ENCODE measurements around the gene CSF1. TPM values are rescaled to one million over a fixed set of nuclear protein-coding genes. Genes with fewer than 3 reads are reported as not detected.

CSF1 gene
- total and polyA plus RNA-seq, 2 of the 13 experiments (the other 11 are each of a cell fraction or from before 2014, with no cell fraction given): 4.6 to 13.3 TPM

DNA sequence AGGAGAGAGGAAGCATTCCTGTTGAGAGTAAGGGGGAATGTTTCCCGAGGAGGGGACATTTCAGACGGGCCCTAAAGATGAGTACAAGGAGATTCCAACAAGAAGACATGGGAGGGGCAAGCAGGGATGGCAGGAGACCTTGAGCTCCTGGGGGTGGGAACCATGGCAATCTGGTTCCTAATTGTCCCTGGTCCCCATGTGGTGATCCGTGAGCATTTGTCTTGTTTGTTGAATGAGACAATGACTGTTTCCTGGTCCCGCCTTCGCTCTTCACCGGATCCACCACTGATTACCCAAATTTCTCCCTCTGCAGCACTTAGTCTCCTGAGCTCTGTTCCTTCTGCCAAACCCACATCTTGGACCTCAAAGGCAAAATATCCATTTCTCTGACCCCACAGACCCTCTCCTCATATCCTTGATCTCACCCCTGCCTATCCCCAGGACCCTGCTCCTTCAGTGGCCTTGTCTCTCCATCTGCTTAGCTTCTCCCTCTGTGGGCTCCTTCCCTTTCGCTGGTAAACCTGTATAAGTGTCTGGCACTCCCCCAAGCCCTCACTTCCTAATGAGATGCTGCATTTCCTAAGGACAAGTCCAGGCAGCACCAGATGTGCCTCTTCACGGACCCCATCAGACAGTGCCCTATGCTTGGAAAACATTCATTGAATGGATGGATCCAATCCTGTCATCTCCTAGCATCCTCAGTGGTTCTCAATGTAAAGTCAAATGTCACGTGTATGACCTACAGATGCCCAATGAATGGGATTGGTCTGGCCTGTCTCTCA, 8.3 kb upstream of the CSF1 start:
- intact Hi-C loops (cut with micrococcal nuclease; ENCODE audit: unreplicated experiment): no loop called here
- BruUV-seq (replicated peaks): no TSS peak
- CTCF ChIA-PET (ENCODE audit: low intra/inter-chr PET ratio, low total read pairs): no interaction called here

DNA sequence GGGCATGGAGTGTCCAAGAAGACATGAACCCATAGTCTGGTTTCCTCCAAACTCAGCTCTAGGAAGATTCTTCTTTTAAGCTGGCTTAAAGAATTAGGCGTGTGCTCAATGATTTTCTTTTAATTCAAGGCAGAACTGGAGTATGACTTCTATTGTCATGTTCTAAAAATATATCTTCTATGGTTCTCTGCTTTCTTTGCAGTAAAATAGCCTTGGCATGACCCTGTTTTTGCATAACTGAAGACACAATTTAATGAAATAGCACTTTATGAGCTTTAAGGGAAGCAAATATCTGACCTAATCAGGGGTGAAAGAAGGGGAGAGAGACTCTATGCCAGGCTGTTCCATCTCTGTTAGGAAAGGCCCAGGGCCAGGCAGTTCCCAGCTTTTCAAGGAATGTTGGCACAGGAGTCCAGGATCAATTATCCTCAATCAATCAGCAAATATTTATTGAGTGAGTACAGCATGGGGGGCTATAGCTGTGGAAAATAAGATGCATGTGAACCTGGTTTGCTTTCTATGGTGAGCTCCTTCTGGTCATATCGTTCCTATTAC, 7.2 kb upstream of the CSF1 start:
- Histone ChIP-seq H3K4me2 (ENCODE audit: low read depth, low read length) (no peak overlapping the region), H2AFZ (ENCODE audit: low read length) (no peak overlapping the region), H3K4me1 (ENCODE audit: insufficient read depth, low read length) (peaks cover 91% of the 10 kb centered on the region), H3K36me3 (replicated peaks in 1 of 2; ENCODE audit: control insufficient read depth in 1 of 2, insufficient read depth in 2 of 2, low read length in 2 of 2) (no peaks in the 10 kb centered on the region), H3K9ac (ENCODE audit: insufficient read depth, low read depth, low read length) (no peak overlapping the region), H3K27me3 (ENCODE audit: control insufficient read depth in 1 of 2, insufficient read depth in 2 of 2, low read length in 2 of 2) (peaks cover 3 to 31% of the 10 kb centered on the region in 2 experiments), H3K9me3 (ENCODE audit: low read length) (no peaks in the 10 kb centered on the region), H3K79me2 (ENCODE audit: insufficient read depth, low read length) (no peaks in the 10 kb centered on the region), H3K4me3 (replicated peaks in 1 of 3; ENCODE audit: insufficient read depth in 1 of 3, low read depth in 2 of 3, low read length in 3 of 3) (no peak overlapping the region), H3K27ac (ENCODE audit: extremely low read length, insufficient read depth, low read length) (no peak overlapping the region), H4K20me1 (ENCODE audit: insufficient read depth, low read length) (no peaks in the 10 kb centered on the region)
- POLR2A ChIA-PET: interaction anchor here (1.8 kb wide), 1 partner anchor 11 kb away, joined by 4 read pairs; no protein-coding TSS in a partner anchor
- DNase-seq (ENCODE audit: low spot score): no peak
- no TSS peak for BruUV-seq (replicated peaks)
- CTCF ChIA-PET (ENCODE audit: low intra/inter-chr PET ratio, low total read pairs): no interaction called here
- WGBS (ENCODE audit: low lambda C conversion rate): 51% methylated on average over 2 of the region's 2 CpGs
- ATAC-seq: no peak
- in situ Hi-C loops (cut with HindIII; ENCODE audit: extremely low pct_ligation_motif_present, low pct_unique_long_range_greater_than_20kb) (no loop called here), intact Hi-C loops (cut with micrococcal nuclease; ENCODE audit: unreplicated experiment) (no loop called here)
- FAIRE-seq: no peak
- TF ChIP-seq RELA (CRISPR knock-in tag; IDR thresholded peaks at IDR 0.05): no peak
- TF ChIP-seq, protein P1, sequence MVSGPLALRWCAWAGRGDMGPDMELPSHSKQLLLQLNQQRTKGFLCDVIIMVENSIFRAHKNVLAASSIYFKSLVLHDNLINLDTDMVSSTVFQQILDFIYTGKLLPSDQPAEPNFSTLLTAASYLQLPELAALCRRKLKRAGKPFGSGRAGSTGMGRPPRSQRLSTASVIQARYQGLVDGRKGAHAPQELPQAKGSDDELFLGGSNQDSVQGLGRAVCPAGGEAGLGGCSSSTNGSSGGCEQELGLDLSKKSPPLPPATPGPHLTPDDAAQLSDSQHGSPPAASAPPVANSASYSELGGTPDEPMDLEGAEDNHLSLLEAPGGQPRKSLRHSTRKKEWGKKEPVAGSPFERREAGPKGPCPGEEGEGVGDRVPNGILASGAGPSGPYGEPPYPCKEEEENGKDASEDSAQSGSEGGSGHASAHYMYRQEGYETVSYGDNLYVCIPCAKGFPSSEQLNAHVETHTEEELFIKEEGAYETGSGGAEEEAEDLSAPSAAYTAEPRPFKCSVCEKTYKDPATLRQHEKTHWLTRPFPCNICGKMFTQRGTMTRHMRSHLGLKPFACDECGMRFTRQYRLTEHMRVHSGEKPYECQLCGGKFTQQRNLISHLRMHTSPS (CRISPR knock-in tag; IDR thresholded peaks at IDR 0.05; ENCODE audit: low read depth): no peak
- no peak for TF ChIP-seq ZFP37 (CRISPR knock-in tag; IDR thresholded peaks at IDR 0.05; ENCODE audit: borderline replicate concordance)
- no peak for TF ChIP-seq DNMT1 (CRISPR knock-in tag; IDR thresholded peaks at IDR 0.05)
- TF ChIP-seq, protein P2, sequence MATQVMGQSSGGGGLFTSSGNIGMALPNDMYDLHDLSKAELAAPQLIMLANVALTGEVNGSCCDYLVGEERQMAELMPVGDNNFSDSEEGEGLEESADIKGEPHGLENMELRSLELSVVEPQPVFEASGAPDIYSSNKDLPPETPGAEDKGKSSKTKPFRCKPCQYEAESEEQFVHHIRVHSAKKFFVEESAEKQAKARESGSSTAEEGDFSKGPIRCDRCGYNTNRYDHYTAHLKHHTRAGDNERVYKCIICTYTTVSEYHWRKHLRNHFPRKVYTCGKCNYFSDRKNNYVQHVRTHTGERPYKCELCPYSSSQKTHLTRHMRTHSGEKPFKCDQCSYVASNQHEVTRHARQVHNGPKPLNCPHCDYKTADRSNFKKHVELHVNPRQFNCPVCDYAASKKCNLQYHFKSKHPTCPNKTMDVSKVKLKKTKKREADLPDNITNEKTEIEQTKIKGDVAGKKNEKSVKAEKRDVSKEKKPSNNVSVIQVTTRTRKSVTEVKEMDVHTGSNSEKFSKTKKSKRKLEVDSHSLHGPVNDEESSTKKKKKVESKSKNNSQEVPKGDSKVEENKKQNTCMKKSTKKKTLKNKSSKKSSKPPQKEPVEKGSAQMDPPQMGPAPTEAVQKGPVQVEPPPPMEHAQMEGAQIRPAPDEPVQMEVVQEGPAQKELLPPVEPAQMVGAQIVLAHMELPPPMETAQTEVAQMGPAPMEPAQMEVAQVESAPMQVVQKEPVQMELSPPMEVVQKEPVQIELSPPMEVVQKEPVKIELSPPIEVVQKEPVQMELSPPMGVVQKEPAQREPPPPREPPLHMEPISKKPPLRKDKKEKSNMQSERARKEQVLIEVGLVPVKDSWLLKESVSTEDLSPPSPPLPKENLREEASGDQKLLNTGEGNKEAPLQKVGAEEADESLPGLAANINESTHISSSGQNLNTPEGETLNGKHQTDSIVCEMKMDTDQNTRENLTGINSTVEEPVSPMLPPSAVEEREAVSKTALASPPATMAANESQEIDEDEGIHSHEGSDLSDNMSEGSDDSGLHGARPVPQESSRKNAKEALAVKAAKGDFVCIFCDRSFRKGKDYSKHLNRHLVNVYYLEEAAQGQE (IDR thresholded peaks at IDR 0.05; ENCODE audit: borderline replicate concordance in 1 of 2, low read depth in 1 of 2, low read length in 2 of 2): no peak
- no peak for TF ChIP-seq NR2F6 (IDR thresholded peaks at IDR 0.05)
- no peak for TF ChIP-seq NR2F6 (CRISPR knock-in tag; IDR thresholded peaks at IDR 0.05)
- TF ChIP-seq STAG1 (CRISPR knock-in tag; IDR thresholded peaks at IDR 0.05): no peak

More for the DNA sequence above, 8.3 kb upstream of the CSF1 start:
- FAIRE-seq: no peak
- Histone ChIP-seq H3K36me3 (replicated peaks in 1 of 2; ENCODE audit: control insufficient read depth in 1 of 2, insufficient read depth in 2 of 2, low read length in 2 of 2) (no peaks in the 10 kb centered on the region), H3K9me3 (ENCODE audit: low read length) (no peaks in the 10 kb centered on the region), H3K79me2 (ENCODE audit: insufficient read depth, low read length) (no peaks in the 10 kb centered on the region), H3K27me3 (ENCODE audit: control insufficient read depth in 1 of 2, insufficient read depth in 2 of 2, low read length in 2 of 2) (peaks cover 0 to 21% of the 10 kb centered on the region in 2 experiments; a peak in 4 of 5 replicates), H3K4me2 (ENCODE audit: low read depth, low read length) (peak overlapping the region; percentile 37; the same call in 1 of the 2 replicates), H4K20me1 (ENCODE audit: insufficient read depth, low read length) (no peaks in the 10 kb centered on the region), H3K4me1 (ENCODE audit: insufficient read depth, low read length) (peaks cover 91% of the 10 kb centered on the region), H3K9ac (ENCODE audit: insufficient read depth, low read depth, low read length) (no peak overlapping the region), H3K27ac (ENCODE audit: extremely low read length, insufficient read depth, low read length) (no peak overlapping the region), H3K4me3 (replicated peaks in 1 of 3; ENCODE audit: insufficient read depth in 1 of 3, low read depth in 2 of 3, low read length in 3 of 3) (no peak overlapping the region), H2AFZ (ENCODE audit: low read length) (no peak overlapping the region)
- no peak for TF ChIP-seq ZNF644 (CRISPR knock-in tag; IDR thresholded peaks at IDR 0.05; ENCODE audit: low read depth)
- no peak for TF ChIP-seq SPEN (CRISPR knock-in tag; IDR thresholded peaks at IDR 0.05; ENCODE audit: low read depth)
- TF ChIP-seq NR2F1 (CRISPR knock-in tag; IDR thresholded peaks at IDR 0.05): no peak
- TF ChIP-seq ZNF652 (CRISPR knock-in tag; IDR thresholded peaks at IDR 0.05; ENCODE audit: borderline replicate concordance, low read depth): no peak
- TF ChIP-seq AKAP8 (CRISPR knock-in tag; IDR thresholded peaks at IDR 0.05): no peak
- TF ChIP-seq ZNF24 (IDR thresholded peaks at IDR 0.05): no peak
- ATAC-seq: no peak
- no peak for DNase-seq (ENCODE audit: low spot score)
- in situ Hi-C loops (cut with HindIII; ENCODE audit: extremely low pct_ligation_motif_present, low pct_unique_long_range_greater_than_20kb): no loop called here
- POLR2A ChIA-PET: interaction anchor here (1.0 to 2.3 kb wide), 3 partner anchors 9 to 58 kb away, joined by 3 to 7 read pairs (median 4); no protein-coding TSS in a partner anchor
- WGBS (ENCODE audit: low lambda C conversion rate): 65% methylated on average over 9 of the region's 9 CpGs

All from HepG2 (cell line).